Measurements from ENCODE around the gene MIER1.

Gene MIER1

GRCh38 chr1:66929691-66929998 lies 4.9 kb downstream of the MIER1 start:
- Mint-ChIP-seq H3K9me3 (no peaks in the 10 kb centered on the region), H3K4me1 (peaks cover 66% of the 10 kb centered on the region), H3K36me3 (ENCODE audit: low read depth) (peaks cover 28% of the 10 kb centered on the region), H3K27ac (peak overlapping the region; percentile 93), H3K27me3 (no peaks in the 10 kb centered on the region), H3K4me3 (peak overlapping the region; percentile 94)
- no peak for DNase-seq
- ATAC-seq = no peak

GRCh38 chr1:66929999-66930822 lies 5.4 kb downstream of the MIER1 start:
- H3K36me3 Mint-ChIP-seq (ENCODE audit: low read depth) = peaks cover 26% of the 10 kb centered on the region
- H3K4me3 Mint-ChIP-seq = peak overlapping the region; percentile 94
- H3K27ac Mint-ChIP-seq = peak overlapping the region; percentile 93
- no peaks in the 10 kb centered on the region for H3K27me3 Mint-ChIP-seq
- H3K9me3 Mint-ChIP-seq = no peaks in the 10 kb centered on the region
- peaks cover 69% of the 10 kb centered on the region for H3K4me1 Mint-ChIP-seq
- ATAC-seq = peak; percentile 77
- DNase-seq = peak; percentile 95

GRCh38 chr1:66930823-66931174 lies 6.0 kb downstream of the MIER1 start:
- H3K27me3 Mint-ChIP-seq = no peaks in the 10 kb centered on the region
- H3K9me3 Mint-ChIP-seq = no peaks in the 10 kb centered on the region
- H3K27ac Mint-ChIP-seq = peak overlapping the region; percentile 93
- ATAC-seq (no peak), DNase-seq (no peak)
- peaks cover 25% of the 10 kb centered on the region for H3K36me3 Mint-ChIP-seq (ENCODE audit: low read depth)
- H3K4me3 Mint-ChIP-seq = peak overlapping the region; percentile 94
- peaks cover 71% of the 10 kb centered on the region for H3K4me1 Mint-ChIP-seq

GRCh38 chr1:66931590-66931989 lies 6.8 kb downstream of the MIER1 start:
- Mint-ChIP-seq H3K36me3 (ENCODE audit: low read depth) (peaks cover 23% of the 10 kb centered on the region), H3K4me1 (peaks cover 71% of the 10 kb centered on the region), H3K9me3 (no peaks in the 10 kb centered on the region), H3K4me3 (peak overlapping the region; percentile 94), H3K27me3 (no peaks in the 10 kb centered on the region), H3K27ac (peak overlapping the region; percentile 93)
- DNase-seq (no peak), ATAC-seq (no peak)

- H3K9me3 Mint-ChIP-seq = no peaks in the 10 kb centered on the region
- no peaks in the 10 kb centered on the region for H3K27me3 Mint-ChIP-seq
- peaks cover 27% of the 10 kb centered on the region for H3K36me3 Mint-ChIP-seq (ENCODE audit: low read depth)
- DNase-seq = no peak
- H3K4me3 Mint-ChIP-seq = peak overlapping the region; percentile 94
- H3K27ac Mint-ChIP-seq = peak overlapping the region; percentile 85
- H3K4me1 Mint-ChIP-seq = peaks cover 74% of the 10 kb centered on the region
- ATAC-seq = no peak
Observed at GRCh38 chr1:66932291-66932690, 7.5 kb downstream of the MIER1 start.

- Mint-ChIP-seq H3K9me3 (no peaks in the 10 kb centered on the region), H3K4me1 (peaks cover 78% of the 10 kb centered on the region), H3K27ac (peak overlapping the region; percentile 73), H3K27me3 (no peaks in the 10 kb centered on the region), H3K36me3 (ENCODE audit: low read depth) (peaks cover 24% of the 10 kb centered on the region), H3K4me3 (peak overlapping the region; percentile 94)
- ATAC-seq = no peak
- DNase-seq = no peak
Observed at GRCh38 chr1:66933887-66934700, 9.3 kb downstream of the MIER1 start.

GRCh38 chr1:66937529-66938234 lies 12.9 kb downstream of the MIER1 start:
- peaks cover 91% of the 10 kb centered on the region for H3K4me1 Mint-ChIP-seq
- DNase-seq = no peak
- H3K4me3 Mint-ChIP-seq = no peak overlapping the region
- no peaks in the 10 kb centered on the region for H3K9me3 Mint-ChIP-seq
- no peak for ATAC-seq
- H3K27me3 Mint-ChIP-seq = no peaks in the 10 kb centered on the region
- peaks cover 37% of the 10 kb centered on the region for H3K36me3 Mint-ChIP-seq (ENCODE audit: low read depth)
- peak overlapping the region; percentile 68 for H3K27ac Mint-ChIP-seq

GRCh38 chr1:66938613-66939012 lies 13.8 kb downstream of the MIER1 start:
- peak overlapping the region; percentile 21 for H3K27ac Mint-ChIP-seq
- no peak overlapping the region for H3K4me3 Mint-ChIP-seq
- no peaks in the 10 kb centered on the region for H3K27me3 Mint-ChIP-seq
- H3K36me3 Mint-ChIP-seq (ENCODE audit: low read depth) = peaks cover 36% of the 10 kb centered on the region
- ATAC-seq (no peak), DNase-seq (no peak)
- peaks cover 87% of the 10 kb centered on the region for H3K4me1 Mint-ChIP-seq
- H3K9me3 Mint-ChIP-seq = no peaks in the 10 kb centered on the region

GRCh38 chr1:66940981-66941380 lies 16.2 kb downstream of the MIER1 start:
- Mint-ChIP-seq H3K27ac (no peak overlapping the region), H3K9me3 (no peaks in the 10 kb centered on the region), H3K36me3 (ENCODE audit: low read depth) (peaks cover 39% of the 10 kb centered on the region), H3K4me3 (no peak overlapping the region), H3K4me1 (peaks cover 66% of the 10 kb centered on the region), H3K27me3 (no peaks in the 10 kb centered on the region)
- DNase-seq = no peak
- ATAC-seq = no peak

- ATAC-seq = no peak
- H3K4me1 Mint-ChIP-seq = peaks cover 55% of the 10 kb centered on the region
- no peaks in the 10 kb centered on the region for H3K27me3 Mint-ChIP-seq
- H3K9me3 Mint-ChIP-seq = no peaks in the 10 kb centered on the region
- no peak for DNase-seq
- H3K4me3 Mint-ChIP-seq = no peak overlapping the region
- H3K36me3 Mint-ChIP-seq (ENCODE audit: low read depth) = peaks cover 52% of the 10 kb centered on the region
- H3K27ac Mint-ChIP-seq = peak overlapping the region; percentile 39
Observed at GRCh38 chr1:66943361-66943969, 18.7 kb downstream of the MIER1 start.

GRCh38 chr1:66944330-66945274 lies 19.8 kb downstream of the MIER1 start:
- ATAC-seq (no peak), DNase-seq (no peak)
- no peaks in the 10 kb centered on the region for H3K27me3 Mint-ChIP-seq
- no peak overlapping the region for H3K4me3 Mint-ChIP-seq
- no peaks in the 10 kb centered on the region for H3K9me3 Mint-ChIP-seq
- H3K4me1 Mint-ChIP-seq = peaks cover 46% of the 10 kb centered on the region
- H3K27ac Mint-ChIP-seq = no peak overlapping the region
- H3K36me3 Mint-ChIP-seq (ENCODE audit: low read depth) = peaks cover 54% of the 10 kb centered on the region

GRCh38 chr1:66945316-66945715 lies 20.5 kb downstream of the MIER1 start:
- Mint-ChIP-seq H3K4me1 (peaks cover 39% of the 10 kb centered on the region), H3K36me3 (ENCODE audit: low read depth) (peaks cover 49% of the 10 kb centered on the region), H3K9me3 (no peaks in the 10 kb centered on the region), H3K4me3 (no peak overlapping the region), H3K27me3 (no peaks in the 10 kb centered on the region), H3K27ac (no peak overlapping the region)
- ATAC-seq (no peak), DNase-seq (no peak)

GRCh38 chr1:66947267-66947666 lies 22.5 kb downstream of the MIER1 start:
- Mint-ChIP-seq H3K27me3 (no peaks in the 10 kb centered on the region), H3K4me3 (no peak overlapping the region), H3K4me1 (peaks cover 20% of the 10 kb centered on the region), H3K36me3 (ENCODE audit: low read depth) (peaks cover 36% of the 10 kb centered on the region), H3K27ac (peak overlapping the region; percentile 13), H3K9me3 (no peaks in the 10 kb centered on the region)
- ATAC-seq (no peak), DNase-seq (no peak)
